Stromal cell of bone marrow (primary cell): ENCODE measurements around the gene PAX8.

Source experiments
- DNase-seq: peaks from one replicate; pipeline ENCODE4 v3.0.0-alpha.2; 2012; ENCODE audit warnings: low read depth

PAX8 gene

GRCh38 chr2:113219889-113220641 is 58.7 kb downstream of the PAX8 start:
- peak; percentile 51 for DNase-seq

- DNase-seq, result no peak
These were observed 59.2 kb downstream of the PAX8 start for GRCh38 chr2:113219525-113219888.

- DNase-seq, result no peak
These were observed 59.7 kb downstream of the PAX8 start for GRCh38 chr2:113219092-113219441.

GRCh38 chr2:113218283-113219091 is 60.2 kb downstream of the PAX8 start:
- DNase-seq, result peak; percentile 52

GRCh38 chr2:113217455-113218282 is 61.1 kb downstream of the PAX8 start:
- no peak for DNase-seq

GRCh38 chr2:113216891-113217454 is 61.7 kb downstream of the PAX8 start:
- DNase-seq, result no peak

- DNase-seq, result no peak
These were observed 62.4 kb downstream of the PAX8 start for GRCh38 chr2:113216321-113216720.

- no peak for DNase-seq
These were observed 63.7 kb downstream of the PAX8 start for GRCh38 chr2:113215056-113215455.

- DNase-seq, result no peak
These were observed 64.6 kb downstream of the PAX8 start for GRCh38 chr2:113214141-113214540.

GRCh38 chr2:113213061-113213930 is 65.4 kb downstream of the PAX8 start:
- DNase-seq, result no peak

GRCh38 chr2:113212245-113213060 is 66.3 kb downstream of the PAX8 start:
- DNase-seq, result no peak

- peak; percentile 74 for DNase-seq
These were observed 67.3 kb downstream of the PAX8 start for GRCh38 chr2:113211226-113212105.

GRCh38 chr2:113209646-113210171 is 69.0 kb downstream of the PAX8 start:
- DNase-seq, result no peak

- DNase-seq, result no peak
These were observed 69.6 kb downstream of the PAX8 start for GRCh38 chr2:113209011-113209645.

- DNase-seq, result no peak
These were observed 70.3 kb downstream of the PAX8 start for GRCh38 chr2:113208396-113208795.

GRCh38 chr2:113207021-113207420 is 71.7 kb downstream of the PAX8 start:
- no peak for DNase-seq

GRCh38 chr2:113206251-113206650 is 72.5 kb downstream of the PAX8 start:
- DNase-seq, result no peak

GRCh38 chr2:113203901-113204519 is 74.7 kb downstream of the PAX8 start:
- DNase-seq, result peak; percentile 43
